M059J (cell line): Measurements from ENCODE around the gene PRPSAP1. TPM values are rescaled to one million over a fixed set of nuclear protein-coding genes. Genes with fewer than 3 reads are reported as not detected.
A peak's percentile ranks its signal among the peaks of the same experiment; 100 is the strongest.

Source experiments
- DNase-seq: peaks from one replicate; pipeline ENCODE4 v3.0.0-alpha.2; 2012; ENCODE audit warnings: low read depth
- total RNA-seq: library from RNA; depleted of rRNA; stranded (reverse); fragments of >200 nt; shearing (Covaris generic); gene quantifications from 2 replicates; pipeline ENCODE4 v1.2.3, GENCODE V29; 2014; rRNA removed

Gene PRPSAP1
- 36.8 and 52.9 TPM in 2 replicates for total RNA-seq

DNA sequence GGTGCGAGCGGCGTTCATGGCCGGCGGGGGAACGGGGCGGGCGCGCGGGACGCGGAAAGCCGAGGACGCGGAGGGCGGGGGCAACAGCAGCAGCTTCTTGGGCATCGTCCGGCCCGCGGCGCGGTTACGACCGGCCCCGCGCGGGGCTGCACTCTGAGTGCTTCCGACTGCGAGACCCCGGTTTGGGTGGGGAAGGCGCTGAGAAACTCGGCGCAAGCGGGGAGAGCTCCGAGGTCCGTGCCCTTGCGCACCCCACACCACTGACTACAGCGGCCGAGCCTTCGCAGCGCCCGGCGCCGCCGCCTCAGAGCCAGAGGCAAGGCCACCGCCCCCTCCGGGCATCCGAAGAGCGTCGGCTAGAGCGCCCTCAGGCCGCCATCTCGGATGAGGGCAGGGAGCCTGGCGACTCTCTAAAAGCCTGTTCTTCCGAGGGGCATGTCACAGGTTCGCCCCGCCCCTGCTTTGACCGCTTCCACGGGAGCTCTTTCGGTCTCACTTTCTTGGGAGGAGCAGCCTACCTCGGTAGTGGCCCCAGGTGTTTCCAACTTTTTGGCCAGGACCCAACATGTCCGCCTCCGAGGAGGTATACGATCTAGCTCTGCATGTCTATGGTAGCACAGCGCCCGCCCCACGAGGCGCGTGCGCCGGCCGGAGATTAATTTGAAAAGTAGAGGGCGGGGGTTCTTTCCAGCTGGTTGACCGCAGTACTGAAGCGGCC, at the start of gene PRPSAP1:
TSS of gene PRPSAP1 (minus strand) at position 318 of the 718 bp plus-strand sequence. CDS start at position 105, 213 bp downstream.
- DNase-seq, result peak; percentile 90

- DNase-seq, result no peak
Observed at GRCh38 chr17:76402711-76403110, 49.0 kb upstream of the PRPSAP1 start.

- DNase-seq, result no peak
Observed at GRCh38 chr17:76399175-76400172, 45.8 kb upstream of the PRPSAP1 start.

GRCh38 chr17:76398523-76399174, 44.9 kb upstream of the PRPSAP1 start:
- peak; percentile 85 for DNase-seq

- peak; percentile 80 for DNase-seq
Observed at GRCh38 chr17:76397687-76398522, 44.2 kb upstream of the PRPSAP1 start.

DNA sequence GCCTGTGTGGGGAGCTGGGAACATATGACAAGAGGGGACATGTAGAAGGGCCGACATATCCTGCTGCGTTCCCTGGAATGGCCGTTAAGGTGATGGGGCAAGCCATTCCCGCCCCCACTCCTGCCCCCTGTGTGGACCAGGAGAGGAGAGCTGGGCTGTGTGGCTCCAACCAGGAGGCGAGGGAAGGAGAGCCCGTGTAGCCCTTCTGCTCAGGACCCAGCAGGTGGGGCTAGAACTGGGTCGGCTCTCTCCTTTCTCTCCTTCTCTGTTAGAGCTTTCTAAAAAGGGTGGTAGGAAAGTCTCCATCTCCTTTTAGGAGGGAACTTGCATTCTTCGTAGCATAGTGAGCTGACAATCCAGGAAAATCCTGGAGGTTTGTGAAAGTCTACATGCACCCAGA, 43.5 kb upstream of the PRPSAP1 start:
- DNase-seq, result no peak

DNA sequence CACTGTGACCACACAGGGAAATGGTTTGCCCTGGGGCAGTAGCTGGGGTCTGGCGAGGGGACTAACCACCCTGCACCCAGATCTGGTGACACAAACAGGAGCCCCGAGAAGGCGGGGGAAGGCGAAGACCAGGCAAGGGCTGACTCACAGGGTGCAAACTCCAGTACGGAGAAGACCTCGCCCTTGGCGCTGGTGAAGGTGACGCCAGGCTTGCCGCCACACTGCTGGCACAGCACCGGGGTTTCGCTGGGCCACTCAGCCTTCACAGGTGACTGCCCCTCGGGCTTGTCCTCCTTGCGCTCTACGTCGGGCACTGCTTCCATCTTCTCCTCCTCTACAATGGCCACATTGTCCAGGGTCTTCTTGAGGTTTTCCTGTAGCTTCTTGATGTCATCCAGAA, 42.3 kb upstream of the PRPSAP1 start:
- no peak for DNase-seq

GRCh38 chr17:76394166-76394565, 40.5 kb upstream of the PRPSAP1 start:
- no peak for DNase-seq

DNA sequence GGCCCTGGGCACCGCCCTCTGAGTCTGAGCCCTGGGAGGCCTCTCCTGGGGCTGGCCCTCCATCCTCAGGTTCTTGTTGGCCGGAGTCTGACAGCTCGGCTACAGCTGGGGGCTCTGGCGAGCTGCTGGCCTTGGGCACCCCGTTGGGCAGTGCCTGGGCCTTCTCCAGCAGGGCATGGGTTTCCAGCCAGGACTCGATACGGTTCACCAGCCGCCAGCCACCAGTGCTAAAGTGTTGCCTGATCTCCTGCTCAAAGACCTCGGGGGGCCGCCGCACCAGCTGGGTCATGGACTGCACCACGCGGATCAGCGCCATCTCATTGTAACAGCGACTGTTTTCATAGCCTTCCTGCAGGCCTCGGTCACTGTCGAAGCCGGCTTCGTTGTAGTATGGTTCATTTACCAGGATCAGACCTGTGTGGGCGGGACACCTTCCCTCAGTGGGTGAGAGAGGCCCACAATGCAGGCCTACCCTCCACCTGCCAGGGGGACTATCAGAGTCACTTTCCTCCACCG, 37.5 kb upstream of the PRPSAP1 start:
- DNase-seq, result no peak

GRCh38 chr17:76390003-76390421, 36.3 kb upstream of the PRPSAP1 start:
- DNase-seq, result no peak

- no peak for DNase-seq
Observed at GRCh38 chr17:76388966-76389888, 35.5 kb upstream of the PRPSAP1 start.

GRCh38 chr17:76386966-76387765, 33.5 kb upstream of the PRPSAP1 start:
- no peak for DNase-seq

- DNase-seq, result peak; percentile 82
Observed at GRCh38 chr17:76385892-76386786, 32.4 kb upstream of the PRPSAP1 start.

GRCh38 chr17:76384987-76385891, 31.5 kb upstream of the PRPSAP1 start:
- peak; percentile 82 for DNase-seq

- peak; percentile 79 for DNase-seq
Observed at GRCh38 chr17:76384222-76384986, 30.7 kb upstream of the PRPSAP1 start, which contains the start of gene SPHK1. TSS of gene SPHK1 (plus strand) at chr17:76384609. CDS start at chr17:76385645, 1,036 bp downstream.
